Measurements from ENCODE around the gene SEMA4D.

Gene SEMA4D

DNA sequence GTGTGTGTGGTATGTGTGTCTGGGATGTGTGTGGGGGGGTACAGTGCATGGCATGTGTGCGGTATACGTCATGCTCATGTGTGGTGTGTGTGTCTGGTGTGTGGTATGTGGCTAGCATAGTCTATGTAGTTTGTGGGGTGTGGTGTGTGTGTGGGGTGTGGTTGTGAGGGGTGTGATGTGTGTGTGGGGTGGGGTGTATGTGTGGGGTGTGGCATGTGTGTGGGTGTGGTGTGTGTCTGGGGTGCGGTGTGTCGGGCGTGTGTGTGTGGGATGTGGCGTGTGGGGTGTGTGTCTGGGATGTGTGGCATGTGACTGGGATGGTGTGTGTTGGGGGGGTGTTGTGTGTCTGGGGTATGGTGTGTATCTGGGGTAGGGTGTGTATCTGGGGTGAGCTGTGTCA is 127.3 kb downstream of the SEMA4D start:
- Histone ChIP-seq H3K9me3 (ENCODE audit: insufficient read depth, low read length) (no peaks in the 10 kb centered on the region), H3K4me1 (ENCODE audit: low read length) (peaks cover 6% of the 10 kb centered on the region), H3K9ac (ENCODE audit: low read length) (no peak overlapping the region), H2AFZ (ENCODE audit: low read depth, low read length) (no peak overlapping the region), H3K27me3 (ENCODE audit: low read depth, low read length) (no peaks in the 10 kb centered on the region), H3K36me3 (replicated peaks; ENCODE audit: low read depth, low read length) (no peaks in the 10 kb centered on the region), H3K4me2 (ENCODE audit: low read length) (no peak overlapping the region), H3K4me3 (ENCODE audit: low read length) (no peak overlapping the region), H3K79me2 (ENCODE audit: low read length) (no peaks in the 10 kb centered on the region), H3K27ac (ENCODE audit: low read length) (no peak overlapping the region), H4K20me1 (ENCODE audit: insufficient read depth, low read length) (no peaks in the 10 kb centered on the region)
- TF ChIP-seq EZH2phosphoT487 (IDR thresholded peaks at IDR 0.05; ENCODE audit: low read depth), result no peak
- TF ChIP-seq, protein P1, sequence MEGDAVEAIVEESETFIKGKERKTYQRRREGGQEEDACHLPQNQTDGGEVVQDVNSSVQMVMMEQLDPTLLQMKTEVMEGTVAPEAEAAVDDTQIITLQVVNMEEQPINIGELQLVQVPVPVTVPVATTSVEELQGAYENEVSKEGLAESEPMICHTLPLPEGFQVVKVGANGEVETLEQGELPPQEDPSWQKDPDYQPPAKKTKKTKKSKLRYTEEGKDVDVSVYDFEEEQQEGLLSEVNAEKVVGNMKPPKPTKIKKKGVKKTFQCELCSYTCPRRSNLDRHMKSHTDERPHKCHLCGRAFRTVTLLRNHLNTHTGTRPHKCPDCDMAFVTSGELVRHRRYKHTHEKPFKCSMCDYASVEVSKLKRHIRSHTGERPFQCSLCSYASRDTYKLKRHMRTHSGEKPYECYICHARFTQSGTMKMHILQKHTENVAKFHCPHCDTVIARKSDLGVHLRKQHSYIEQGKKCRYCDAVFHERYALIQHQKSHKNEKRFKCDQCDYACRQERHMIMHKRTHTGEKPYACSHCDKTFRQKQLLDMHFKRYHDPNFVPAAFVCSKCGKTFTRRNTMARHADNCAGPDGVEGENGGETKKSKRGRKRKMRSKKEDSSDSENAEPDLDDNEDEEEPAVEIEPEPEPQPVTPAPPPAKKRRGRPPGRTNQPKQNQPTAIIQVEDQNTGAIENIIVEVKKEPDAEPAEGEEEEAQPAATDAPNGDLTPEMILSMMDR (IDR thresholded peaks at IDR 0.05; ENCODE audit: low read depth, low read length), result no peak

DNA sequence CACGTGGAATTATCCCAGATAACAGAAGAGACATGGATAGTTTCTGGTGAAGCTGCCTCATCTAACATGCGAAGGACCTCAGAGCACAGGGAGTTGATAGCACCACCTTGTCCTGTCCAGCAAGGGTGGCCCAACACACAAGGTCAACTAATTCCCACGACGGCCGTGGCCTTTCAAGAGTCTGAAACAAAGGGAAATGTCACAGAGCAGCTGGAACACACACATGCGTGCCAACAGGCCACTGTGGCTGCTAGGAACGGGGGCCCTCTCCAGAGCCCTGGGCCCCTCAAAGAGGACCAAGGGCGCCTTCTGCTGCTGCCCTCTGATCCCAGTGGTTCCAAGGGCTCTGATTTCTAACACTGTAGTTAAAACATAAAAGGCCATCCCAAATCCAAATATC is 128.9 kb downstream of the SEMA4D start:
- TF ChIP-seq, protein P1 (IDR thresholded peaks at IDR 0.05; ENCODE audit: low read depth, low read length), result no peak
- TF ChIP-seq EZH2phosphoT487 (IDR thresholded peaks at IDR 0.05; ENCODE audit: low read depth), result no peak
- Histone ChIP-seq H3K9ac (ENCODE audit: low read length) (no peak overlapping the region), H3K79me2 (ENCODE audit: low read length) (no peaks in the 10 kb centered on the region), H3K4me3 (ENCODE audit: low read length) (no peak overlapping the region), H3K27ac (ENCODE audit: low read length) (no peak overlapping the region), H2AFZ (ENCODE audit: low read depth, low read length) (no peak overlapping the region), H3K9me3 (ENCODE audit: insufficient read depth, low read length) (no peaks in the 10 kb centered on the region), H4K20me1 (ENCODE audit: insufficient read depth, low read length) (no peaks in the 10 kb centered on the region), H3K36me3 (replicated peaks; ENCODE audit: low read depth, low read length) (no peaks in the 10 kb centered on the region), H3K4me1 (ENCODE audit: low read length) (no peaks in the 10 kb centered on the region), H3K4me2 (ENCODE audit: low read length) (no peak overlapping the region), H3K27me3 (ENCODE audit: low read depth, low read length) (no peaks in the 10 kb centered on the region)

DNA sequence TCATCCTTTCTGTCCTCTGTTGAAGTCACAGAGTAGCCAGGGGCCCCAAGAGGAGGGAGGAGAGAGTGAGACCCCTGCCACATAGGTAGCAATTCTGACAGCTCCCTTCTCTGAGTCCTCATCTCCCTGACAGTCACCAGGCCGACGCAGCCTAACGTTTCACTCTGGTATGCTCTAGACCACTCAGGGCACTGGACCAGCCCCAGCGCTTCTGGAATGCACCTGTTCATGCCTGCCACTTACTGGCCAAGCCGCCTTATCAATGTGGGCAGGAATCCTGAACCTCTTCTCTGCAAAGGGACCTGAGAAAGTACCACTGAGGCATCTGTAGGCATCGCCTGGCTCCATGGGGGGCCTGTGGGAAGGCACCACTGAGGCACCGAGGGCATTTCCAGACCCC is 129.4 kb downstream of the SEMA4D start:
- no peak for TF ChIP-seq EZH2phosphoT487 (IDR thresholded peaks at IDR 0.05; ENCODE audit: low read depth)
- TF ChIP-seq, protein P1 (IDR thresholded peaks at IDR 0.05; ENCODE audit: low read depth, low read length), result no peak
- H3K27me3 ChIP-seq (ENCODE audit: low read depth, low read length), result no peaks in the 10 kb centered on the region
- H2AFZ ChIP-seq (ENCODE audit: low read depth, low read length), result no peak overlapping the region
- H3K4me2 ChIP-seq (ENCODE audit: low read length), result no peak overlapping the region
- H3K9ac ChIP-seq (ENCODE audit: low read length), result no peak overlapping the region
- H3K36me3 ChIP-seq (replicated peaks; ENCODE audit: low read depth, low read length), result no peaks in the 10 kb centered on the region
- H3K4me1 ChIP-seq (ENCODE audit: low read length), result no peaks in the 10 kb centered on the region
- H3K27ac ChIP-seq (ENCODE audit: low read length), result no peak overlapping the region
- no peaks in the 10 kb centered on the region for H3K79me2 ChIP-seq (ENCODE audit: low read length)
- H3K9me3 ChIP-seq (ENCODE audit: insufficient read depth, low read length), result no peaks in the 10 kb centered on the region
- no peaks in the 10 kb centered on the region for H4K20me1 ChIP-seq (ENCODE audit: insufficient read depth, low read length)
- no peak overlapping the region for H3K4me3 ChIP-seq (ENCODE audit: low read length)

DNA sequence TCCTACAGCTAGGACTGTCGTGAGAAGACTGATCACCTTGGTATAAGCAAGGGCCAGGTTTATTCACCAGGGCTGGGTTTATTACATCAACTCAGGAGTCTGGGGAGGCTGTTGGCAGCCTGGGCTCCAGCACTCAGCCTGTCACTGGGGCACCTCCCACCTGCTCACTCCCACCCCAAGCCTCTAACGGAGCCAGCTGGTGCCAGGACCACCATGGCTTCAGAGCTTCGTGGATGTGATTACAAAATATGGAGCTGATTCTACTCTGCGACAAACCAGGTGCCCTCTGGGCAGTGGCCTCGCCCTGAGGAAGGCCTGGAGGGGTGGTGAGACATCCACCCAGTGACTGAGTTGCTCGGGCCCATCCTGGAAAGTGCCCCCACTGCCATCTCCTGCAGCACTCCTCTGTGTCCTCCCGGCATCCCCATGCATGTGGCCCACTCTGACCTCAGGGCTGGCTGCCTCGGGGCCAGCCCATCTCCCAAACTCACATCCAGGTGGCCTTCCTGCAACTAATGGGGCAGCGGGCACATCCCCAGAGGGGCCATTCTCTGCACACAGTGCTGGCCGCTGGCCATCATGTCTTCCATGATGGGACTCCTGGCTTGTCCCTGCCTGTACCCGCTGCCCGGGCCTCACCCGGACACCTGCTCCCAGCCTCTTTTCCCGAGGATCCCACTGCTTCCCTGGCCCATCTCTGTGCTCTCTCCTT is 130.0 kb downstream of the SEMA4D start:
- Histone ChIP-seq H3K27me3 (ENCODE audit: low read depth, low read length) (no peaks in the 10 kb centered on the region), H3K4me2 (ENCODE audit: low read length) (no peak overlapping the region), H3K79me2 (ENCODE audit: low read length) (no peaks in the 10 kb centered on the region), H3K27ac (ENCODE audit: low read length) (no peak overlapping the region), H3K9ac (ENCODE audit: low read length) (no peak overlapping the region), H3K9me3 (ENCODE audit: insufficient read depth, low read length) (no peaks in the 10 kb centered on the region), H3K4me1 (ENCODE audit: low read length) (no peaks in the 10 kb centered on the region), H4K20me1 (ENCODE audit: insufficient read depth, low read length) (no peaks in the 10 kb centered on the region), H3K4me3 (ENCODE audit: low read length) (no peak overlapping the region), H3K36me3 (replicated peaks; ENCODE audit: low read depth, low read length) (peaks cover under 1% of the 10 kb centered on the region), H2AFZ (ENCODE audit: low read depth, low read length) (no peak overlapping the region)
- TF ChIP-seq, protein P1 (IDR thresholded peaks at IDR 0.05; ENCODE audit: low read depth, low read length), result no peak
- no peak for TF ChIP-seq EZH2phosphoT487 (IDR thresholded peaks at IDR 0.05; ENCODE audit: low read depth)
